B cell (primary cell): Measurements from ENCODE around the gene CHD6. TPM values are rescaled to one million over a fixed set of nuclear protein-coding genes. Genes with fewer than 3 reads are reported as not detected.

Source experiments
- ATAC-seq: fragments of 200-7000 bp; cut with Tn5 transposase; one replicate; pipeline ENCODE4 v1.10.0; 2021; ENCODE audit warnings: low read depth, mild to moderate bottlenecking, moderate number of reproducible peaks, moderate library complexity
- CTCF ChIA-PET: fragments of 350-600 bp; sonication (Branson Sonifier 250); formaldehyde crosslinking; loops from one replicate; lab custom pipeline; 2021; ENCODE audit warnings: antibody characterized with exemption, inconsistent platforms; lab: Charles Lee
- POLR2A ChIA-PET: fragments of 350-600 bp; sonication (Branson Sonifier 250); formaldehyde crosslinking; loops from one replicate; lab custom pipeline; 2021; ENCODE audit warnings: antibody characterized with exemption; lab: Charles Lee
- DNase-seq: peaks from one replicate; pipeline ENCODE4 v3.0.0; 2013
- H2AFZ ChIP-seq: 2 replicates; pipeline ENCODE4 v1.6.1; 2012; ENCODE audit warnings: mild to moderate bottlenecking, low read depth, low read length; ENCODE audit not compliant: insufficient read depth, poor library complexity, severe bottlenecking
- H3K27ac ChIP-seq, 2 donors: 1 replicate in 1 of 2; 2 replicates in 1 of 2; pipeline ENCODE4 v1.5.1; 2012 to 2013; ENCODE audit warnings: low read length in 2 of 2, mild to moderate bottlenecking in 2 of 2, moderate library complexity in 1 of 2
- H3K27me3 ChIP-seq, 4 experiments: fragments of 200-600 bp in 1 of 4; sonication (generic) in 1 of 4; replicated peaks in 1 of 4; 1 replicate in 2 of 4; 2 replicates in 2 of 4; pipeline versions ENCODE4 v1.6.1 to v1.7.0; 2013 to 2016; ENCODE audit warnings: low read length in 3 of 4, mild to moderate bottlenecking in 2 of 4, mixed read lengths in 1 of 4, moderate library complexity in 1 of 4; ENCODE audit not compliant: insufficient read depth in 4 of 4, control insufficient read depth in 3 of 4; ENCODE audit errors: control extremely low read depth in 1 of 4
- H3K36me3 ChIP-seq, 2 experiments: replicated peaks in 1 of 2; 1 replicate in 1 of 2; 2 replicates in 1 of 2; pipeline versions ENCODE4 v1.6.1 to v1.7.1; 2013; ENCODE audit warnings: low read length in 1 of 2; ENCODE audit not compliant: insufficient read depth in 2 of 2, control insufficient read depth in 1 of 2; ENCODE audit errors: control extremely low read depth in 1 of 2, extremely low read depth in 1 of 2
- H3K4me1 ChIP-seq, 2 donors: fragments of 200-600 bp in 1 of 2; sonication (generic) in 1 of 2; 1 replicate in 1 of 2; 2 replicates in 1 of 2; pipeline versions ENCODE4 v1.5.1 to v1.6.1; 2013 to 2017; ENCODE audit warnings: low read length in 2 of 2; ENCODE audit not compliant: control insufficient read depth in 2 of 2, insufficient read depth in 2 of 2
- H3K4me2 ChIP-seq: replicated peaks from 2 replicates; pipeline ENCODE3; 2012; ENCODE audit warnings: mild to moderate bottlenecking, low read depth, low read length; ENCODE audit not compliant: poor library complexity, severe bottlenecking
- H3K4me3 ChIP-seq, 5 experiments: fragments of 200-600 bp in 1 of 5; sonication (generic) in 1 of 5; 1 replicate in 3 of 5; 2 replicates in 2 of 5; pipeline versions ENCODE4 v1.5.1 to v1.7.0; 2011 to 2016; ENCODE audit warnings: low read length in 4 of 5, mild to moderate bottlenecking in 4 of 5, low read depth in 2 of 5, control low read depth in 1 of 5, moderate library complexity in 1 of 5; ENCODE audit not compliant: insufficient read depth in 1 of 5; ENCODE audit errors: control extremely low read depth in 1 of 5, extremely low read depth in 1 of 5
- H3K79me2 ChIP-seq: fragments of 200-600 bp; sonication (generic); one replicate; pipeline ENCODE4 v1.6.0; 2016; ENCODE audit warnings: low read length; ENCODE audit not compliant: control insufficient read depth, insufficient read depth
- H3K9ac ChIP-seq: fragments of 200-600 bp; sonication (generic); 2 replicates; pipeline ENCODE4 v1.6.1; 2017; ENCODE audit warnings: mild to moderate bottlenecking, low read length, moderate library complexity
- H3K9me3 ChIP-seq, 3 donors: one replicate each; pipeline versions ENCODE4 v1.6.1 to v1.7.1; 2013; ENCODE audit warnings: low read length in 2 of 3; ENCODE audit not compliant: control insufficient read depth in 2 of 3, insufficient read depth in 1 of 3; ENCODE audit errors: control extremely low read depth in 1 of 3
- H4K20me1 ChIP-seq: 2 replicates; pipeline ENCODE4 v1.6.0; 2012; ENCODE audit warnings: mild to moderate bottlenecking, low read length; ENCODE audit not compliant: insufficient read depth, control insufficient read depth, poor library complexity, severe bottlenecking
- H3K27ac Mint-ChIP-seq: one replicate; pipeline ENCODE4 v1.8.0; 2021; ENCODE audit warnings: mixed read lengths
- H3K27me3 Mint-ChIP-seq: one replicate; pipeline ENCODE4 v1.8.0; 2021; ENCODE audit warnings: mixed read lengths
- H3K4me1 Mint-ChIP-seq: one replicate; pipeline ENCODE4 v1.8.0; 2021; ENCODE audit warnings: mixed read lengths
- H3K4me3 Mint-ChIP-seq: one replicate; pipeline ENCODE4 v1.8.0; 2021; ENCODE audit warnings: mixed read lengths
- H3K9me3 Mint-ChIP-seq: one replicate; pipeline ENCODE4 v1.8.0; 2022; ENCODE audit warnings: mixed read lengths; ENCODE audit not compliant: insufficient read depth
- CTCF ChIP-seq: fragments of 200-600 bp; IDR thresholded peaks from one replicate; pipeline ENCODE4 v1.8.0; 2022; ENCODE audit warnings: antibody characterized with exemption, mild to moderate bottlenecking
- EZH2 ChIP-seq: IDR thresholded peaks from 2 replicates; pipeline ENCODE4 v1.6.1; 2012; ENCODE audit warnings: borderline replicate concordance, low read depth, mild to moderate bottlenecking, moderate library complexity, low read length; ENCODE audit not compliant: insufficient read depth, poor library complexity, severe bottlenecking
- WGBS: methylation state at CpG from one replicate; pipeline ENCODE4 v1.1.5; 2013; ENCODE audit warnings: missing lambda C conversion rate; ENCODE audit not compliant: insufficient coverage; 5-methylcytosine and 5-hydroxymethylcytosine counted together
- intact Hi-C: fragments of 100-400 bp; cut with micrococcal nuclease; formaldehyde crosslinking; loops from one replicate; pipeline ENCODE4 v1.10.0; 2022
- polyA plus RNA-seq: library from polyadenylated mRNA; depleted of rRNA; stranded (reverse); fragments of >200 nt; gene quantifications from 2 replicates; pipeline ENCODE4 v1.2.3, GENCODE V29; 2012
- total RNA-seq, 2 donors: library from RNA; stranded (reverse); fragments of 120-200 nt in 1 of 2; gene quantifications; 1 replicate in 1 of 2; 2 replicates in 1 of 2; pipeline versions ENCODE4 v1.2.3 to v1.2.4, GENCODE V29; 2013 to 2022

Gene CHD6
- total and polyA plus RNA-seq, 2 donors (not counting 1 experiment from before 2014, with no cell fraction given), result 10.3 to 117 TPM

GRCh38 chr20:41470362-41471095, 147.6 kb downstream of the CHD6 start:
- H3K27ac ChIP-seq, result no peak overlapping the region
- H4K20me1 ChIP-seq, result no peaks in the 10 kb centered on the region
- WGBS, result 92% methylated on average over 6 of the region's 7 CpGs
- H3K4me3 ChIP-seq, result no peak overlapping the region
- peaks cover 0 to 42% of the 10 kb centered on the region in 2 experiments for H3K36me3 ChIP-seq
- H3K9me3 Mint-ChIP-seq, result no peaks in the 10 kb centered on the region
- no peak overlapping the region for H3K4me3 Mint-ChIP-seq
- no peak for ATAC-seq
- POLR2A ChIA-PET, result interaction anchor here (0.7 kb wide), 1 partner anchor 217 kb away, joined by 3 read pairs; no protein-coding TSS in a partner anchor
- no peak overlapping the region for H2AFZ ChIP-seq
- H3K4me2 ChIP-seq, result no peak overlapping the region
- no peaks in the 10 kb centered on the region for H3K4me1 ChIP-seq
- no peaks in the 10 kb centered on the region for H3K27me3 ChIP-seq
- no peaks in the 10 kb centered on the region for H3K27me3 Mint-ChIP-seq
- CTCF ChIA-PET, result no interaction called here
- peaks cover 3% of the 10 kb centered on the region for H3K4me1 Mint-ChIP-seq
- DNase-seq, result no peak
- H3K9me3 ChIP-seq, result peaks cover 0 to 4% (median 0%) of the 10 kb centered on the region in 3 donors
- no peak for TF ChIP-seq CTCF
- no peak for TF ChIP-seq EZH2
- no peak overlapping the region for H3K9ac ChIP-seq
- H3K27ac Mint-ChIP-seq, result no peak overlapping the region
- no peaks in the 10 kb centered on the region for H3K79me2 ChIP-seq
- intact Hi-C loops, result no loop called here

GRCh38 chr20:41469868-41470267, 148.3 kb downstream of the CHD6 start:
- H2AFZ ChIP-seq, result no peak overlapping the region
- no peaks in the 10 kb centered on the region for H3K4me1 Mint-ChIP-seq
- H3K4me1 ChIP-seq, result no peaks in the 10 kb centered on the region
- no peaks in the 10 kb centered on the region for H3K79me2 ChIP-seq
- H3K36me3 ChIP-seq, result peaks cover 3 to 45% of the 10 kb centered on the region in 2 experiments
- DNase-seq, result no peak
- no peak for ATAC-seq
- peaks cover 2% of the 10 kb centered on the region for H3K9me3 Mint-ChIP-seq
- CTCF ChIA-PET, result no interaction called here
- H4K20me1 ChIP-seq, result no peaks in the 10 kb centered on the region
- no peaks in the 10 kb centered on the region for H3K27me3 ChIP-seq
- TF ChIP-seq CTCF, result no peak
- WGBS, result 100% methylated on average over 1 of the region's 3 CpGs
- POLR2A ChIA-PET, result no interaction called here
- no peak overlapping the region for H3K27ac Mint-ChIP-seq
- no peak overlapping the region for H3K4me3 Mint-ChIP-seq
- H3K9me3 ChIP-seq, result peaks cover 3 to 4% (median 4%) of the 10 kb centered on the region in 3 donors
- H3K27me3 Mint-ChIP-seq, result no peaks in the 10 kb centered on the region
- H3K9ac ChIP-seq, result no peak overlapping the region
- H3K4me3 ChIP-seq, result no peak overlapping the region
- intact Hi-C loops, result no loop called here
- no peak overlapping the region for H3K4me2 ChIP-seq
- H3K27ac ChIP-seq, result no peak overlapping the region
